SK-N-SH treated with all-trans-retinoic acid at 6 μM for 48 hours (cell line): ENCODE data around the gene ZFYVE28.

ENCODE experiments used
- ARNTL ChIP-seq: fragments of 450-650 bp; formaldehyde crosslinking; IDR thresholded peaks from 2 replicates; pipeline ENCODE4 v1.5.0; 2020; ENCODE audit warnings: low read depth, mild to moderate bottlenecking, moderate library complexity, borderline replicate concordance
- BACH2 ChIP-seq: fragments of 250-450 bp; sonication (Bioruptor Pico); IDR thresholded peaks from 2 replicates; pipeline ENCODE4 v1.9.0; 2021; ENCODE audit warnings: mild to moderate bottlenecking, borderline replicate concordance
- GLIS3 ChIP-seq: fragments of 250-450 bp; sonication (Bioruptor Pico); IDR thresholded peaks from 2 replicates; pipeline ENCODE4 v1.5.0; 2020; ENCODE audit warnings: mild to moderate bottlenecking, moderate library complexity
- PATZ1 ChIP-seq: fragments of 250-450 bp; sonication (Bioruptor Pico); IDR thresholded peaks from 2 replicates; pipeline ENCODE4 v1.8.0; 2020; ENCODE audit warnings: mild to moderate bottlenecking, moderate library complexity, borderline replicate concordance
- PPARA ChIP-seq: fragments of 250-450 bp; sonication (Bioruptor Pico); IDR thresholded peaks from 2 replicates; pipeline ENCODE4 v1.5.0; 2020; ENCODE audit warnings: mild to moderate bottlenecking, borderline replicate concordance
- RARB ChIP-seq: fragments of 250-450 bp; sonication (Bioruptor Pico); IDR thresholded peaks from 2 replicates; pipeline ENCODE4 v1.8.0; 2021; ENCODE audit warnings: mild to moderate bottlenecking, moderate library complexity
- TOX ChIP-seq: fragments of 250-450 bp; sonication (Bioruptor Pico); IDR thresholded peaks from 2 replicates; pipeline ENCODE4 v1.8.0; 2021; ENCODE audit warnings: mild to moderate bottlenecking, moderate library complexity, borderline replicate concordance
- TSHZ2 ChIP-seq: fragments of 250-450 bp; sonication (Bioruptor Pico); IDR thresholded peaks from 2 replicates; pipeline ENCODE4 v1.5.0; 2020; ENCODE audit warnings: mild to moderate bottlenecking, moderate library complexity
- ZC3H10 ChIP-seq: fragments of 250-450 bp; sonication (Bioruptor Pico); IDR thresholded peaks from 2 replicates; pipeline ENCODE4 v1.5.1; 2021; ENCODE audit warnings: mild to moderate bottlenecking, moderate library complexity
- ZFP3 ChIP-seq: fragments of 250-450 bp; sonication (Bioruptor Pico); IDR thresholded peaks from 2 replicates; pipeline ENCODE4 v1.5.0; 2020; ENCODE audit warnings: mild to moderate bottlenecking, moderate library complexity
- ZFP30 ChIP-seq: fragments of 450-650 bp; formaldehyde crosslinking; IDR thresholded peaks from 2 replicates; pipeline ENCODE4 v1.5.0; 2022; ENCODE audit warnings: mild to moderate bottlenecking, moderate library complexity
- ZNF70 ChIP-seq: fragments of 450-650 bp; formaldehyde crosslinking; IDR thresholded peaks from 2 replicates; pipeline ENCODE4 v1.5.0; 2020; ENCODE audit warnings: mild to moderate bottlenecking, moderate library complexity

GRCh38 chr4:2255501-2256155 lies 162.8 kb downstream of the ZFYVE28 start:
- TF ChIP-seq ARNTL (CRISPR knock-in tag) (no peak), PPARA (CRISPR knock-in tag) (no peak), PATZ1 (CRISPR knock-in tag) (no peak), ZFP30 (CRISPR knock-in tag) (no peak), RARB (CRISPR knock-in tag) (no peak), ZFP3 (no peak), GLIS3 (CRISPR knock-in tag) (no peak), TOX (CRISPR knock-in tag) (no peak), ZNF70 (CRISPR knock-in tag) (no peak), ZC3H10 (CRISPR knock-in tag) (no peak), BACH2 (CRISPR knock-in tag) (no peak), TSHZ2 (CRISPR knock-in tag) (no peak)
